GM12878 (cell line): ENCODE results near the gene STARD3. TPM values are rescaled to one million over a fixed set of nuclear protein-coding genes. Genes with fewer than 3 reads are reported as not detected.
A peak's percentile ranks its signal among the peaks of the same experiment; 100 is the strongest.

Experiments used
- ATAC-seq: fragments of 200-7000 bp; cut with Tn5 transposase; 3 replicates; pipeline ENCODE4 v1.9.1; 2020; ENCODE audit warnings: mild to moderate bottlenecking, moderate library complexity
- BruUV-seq: library from RNA; stranded (reverse); fragments of 400-500 nt; replicated peaks from 2 replicates; lab custom pipeline; 2021; lab: Mats Ljungman, UMichigan
- CTCF ChIA-PET: fragments of 300-600 bp; sonication (Branson Sonifier 250); formaldehyde crosslinking; extraction: SDS; loops from one replicate; lab custom pipeline; 2021; ENCODE audit warnings: inconsistent platforms; lab: Yijun Ruan, JAX
- POLR2A ChIA-PET: fragments of 350-600 bp; formaldehyde crosslinking; extraction: SDS; loops from one replicate; lab custom pipeline; 2021; ENCODE audit warnings: inconsistent platforms; lab: Charles Lee
- RAD21 ChIA-PET: fragments of 300-600 bp; sonication (Branson Sonifier 250); formaldehyde crosslinking; loops from one replicate; lab custom pipeline; 2023; ENCODE audit warnings: antibody characterized with exemption; ENCODE audit not compliant: unreplicated experiment; lab: Charles Lee
- SMC1A ChIA-PET: fragments of 300-600 bp; sonication (Branson Sonifier 250); formaldehyde crosslinking; loops from one replicate; lab custom pipeline; 2023; ENCODE audit not compliant: unreplicated experiment, uncharacterized antibody; lab: Charles Lee
- DNase-seq: peaks from one replicate; pipeline ENCODE4 v3.0.0-alpha.2; 2011; ENCODE audit warnings: low read depth, low spot score
- FAIRE-seq: peaks from 3 replicates; lab custom pipeline; 2011; peaks lifted over from hg19 to GRCh38; lab: Jason Lieb, UNC
- H2AFZ ChIP-seq: 2 replicates; pipeline ENCODE4 v1.6.0; 2011; ENCODE audit warnings: low read depth, low read length, control low read depth; ENCODE audit not compliant: control insufficient read depth
- H3K27ac ChIP-seq: 2 replicates; pipeline ENCODE4 v1.5.1; 2011; ENCODE audit warnings: control low read depth; ENCODE audit not compliant: control insufficient read depth, insufficient read depth
- H3K27me3 ChIP-seq, 2 experiments: replicated peaks in 1 of 2; 2 replicates each; pipeline versions ENCODE4 v1.6.0 to v1.6.1; 2011; ENCODE audit warnings: low read length in 1 of 2; ENCODE audit not compliant: control insufficient read depth in 2 of 2, insufficient read depth in 2 of 2
- H3K36me3 ChIP-seq, 2 experiments: 2 replicates each; pipeline ENCODE4 v1.5.1; 2011; ENCODE audit warnings: low read length in 1 of 2; ENCODE audit not compliant: control insufficient read depth in 2 of 2, insufficient read depth in 2 of 2
- H3K4me1 ChIP-seq: 2 replicates; pipeline ENCODE4 v1.6.1; 2011; ENCODE audit warnings: mild to moderate bottlenecking, low read length, moderate library complexity, mixed read lengths; ENCODE audit not compliant: control insufficient read depth, insufficient read depth
- H3K4me2 ChIP-seq: 2 replicates; pipeline ENCODE4 v1.6.0; 2011; ENCODE audit warnings: control low read depth; ENCODE audit not compliant: control insufficient read depth, insufficient read depth
- H3K4me3 ChIP-seq: fragments of 200-600 bp; sonication (generic); 2 replicates; pipeline ENCODE4 v1.5.1; 2016
- H3K79me2 ChIP-seq: 2 replicates; pipeline ENCODE4 v1.6.0; 2011; ENCODE audit warnings: low read length; ENCODE audit not compliant: control insufficient read depth, insufficient read depth
- H3K9ac ChIP-seq: 2 replicates; pipeline ENCODE4 v1.8.0; 2011; ENCODE audit warnings: low read length, control low read depth, mixed read lengths; ENCODE audit not compliant: control insufficient read depth, insufficient read depth
- H3K9me3 ChIP-seq: replicated peaks from 3 replicates; pipeline ENCODE4 v1.5.1; 2011; ENCODE audit warnings: mild to moderate bottlenecking, low read length; ENCODE audit not compliant: control insufficient read depth, insufficient read depth
- H4K20me1 ChIP-seq: 2 replicates; pipeline ENCODE4 v1.6.0; 2011; ENCODE audit not compliant: control insufficient read depth, insufficient read depth
- EZH2 ChIP-seq: IDR thresholded peaks from 2 replicates; pipeline ENCODE4 v1.6.1; 2012; ENCODE audit warnings: low read depth, mild to moderate bottlenecking, control low read depth, inconsistent platforms, low read length, borderline replicate concordance; ENCODE audit not compliant: control insufficient read depth
- HDAC6 ChIP-seq: fragments of 200-600 bp; sonication (generic); IDR thresholded peaks from one replicate; pipeline ENCODE4 v1.8.0; 2017; ENCODE audit warnings: antibody characterized with exemption; ENCODE audit not compliant: unreplicated experiment
- MTA2 ChIP-seq: fragments of 450-650 bp; IDR thresholded peaks from 2 replicates; pipeline ENCODE4 v1.6.1; 2016; ENCODE audit warnings: low read depth, mild to moderate bottlenecking, moderate library complexity
- SUZ12 ChIP-seq: fragments of 200-600 bp; sonication (generic); IDR thresholded peaks from one replicate; pipeline ENCODE4 v1.6.1; 2018; ENCODE audit warnings: antibody characterized with exemption, mild to moderate bottlenecking; ENCODE audit not compliant: unreplicated experiment
- ZNF24 ChIP-seq: fragments of 450-650 bp; IDR thresholded peaks from 2 replicates; pipeline ENCODE4 v1.6.1; 2017; ENCODE audit warnings: antibody characterized with exemption, mild to moderate bottlenecking
- WGBS: methylation state at CpG from one replicate; pipeline ENCODE4 v1.1.6; 2016; ENCODE audit warnings: low lambda C conversion rate; ENCODE audit not compliant: insufficient replicate concordance, insufficient coverage; ENCODE audit errors: missing lambda C conversion rate; 5-methylcytosine and 5-hydroxymethylcytosine counted together
- in situ Hi-C: fragments of 300-500 bp; cut with MboI; formaldehyde crosslinking; loops from 9 replicates; pipeline ENCODE4 v1.14.3; 2018; ENCODE audit warnings: mixed read lengths
- intact Hi-C: fragments of 100-400 bp; cut with micrococcal nuclease; formaldehyde crosslinking; loops from one replicate; pipeline ENCODE4 v1.14.2; 2022; ENCODE audit not compliant: unreplicated experiment
- polyA plus RNA-seq, 11 experiments: library from polyadenylated mRNA; depleted of rRNA in 4 of 11; unstranded in 6 of 11; stranded (reverse) in 5 of 11; fragments of >200 nt; fragmentation: Nextera tagmentation in 4 of 11; fragmentation: Illumina TruSeq in 1 of 11; extraction: Ambion mirVana in 4 of 11; extraction: Trizol in 1 of 11; gene quantifications; 1 replicate in 1 of 11; 2 replicates in 10 of 11; pipeline versions ENCODE4 v1.2.1 to v1.2.3, GENCODE V29; 2011 to 2016; ENCODE audit warnings: inconsistent platforms in 2 of 11, missing spikeins in 2 of 11, low read depth in 1 of 11
- total RNA-seq, 4 experiments: library from RNA; depleted of rRNA in 3 of 4; stranded (reverse); fragments of >200 nt in 3 of 4; fragmentation: Illumina TruSeq in 1 of 4; extraction: Trizol in 1 of 4; gene quantifications; 2 replicates each; pipeline versions ENCODE4 v1.2.1 to v1.2.3, GENCODE V29; 2013 to 2021

Gene STARD3
- total and polyA plus RNA-seq, 10 of the 15 experiments (the other 5 are each of a cell fraction or from before 2014, with no cell fraction given) = 0.08 to 62.7 (median 27.5) TPM

- Histone ChIP-seq H3K79me2 (no peaks in the 10 kb centered on the region), H3K36me3 (no peaks in the 10 kb centered on the region), H3K4me2 (peak overlapping the region; percentile 30; the same call in 1 of the 2 replicates), H3K4me3 (no peak overlapping the region), H4K20me1 (no peaks in the 10 kb centered on the region), H3K9me3 (no peaks in the 10 kb centered on the region), H3K9ac (no peak overlapping the region), H3K27me3 (peaks cover 32 to 41% of the 10 kb centered on the region in 2 experiments), H3K4me1 (peaks cover 6% of the 10 kb centered on the region; the same call in 1 of the 2 replicates), H2AFZ (no peak overlapping the region), H3K27ac (no peak overlapping the region)
- DNase-seq (no peak), ATAC-seq (peak; percentile 50), FAIRE-seq (no peak)
- WGBS = 8% methylated on average over 92 of the region's 102 CpGs
- in situ Hi-C loops (no loop called here), intact Hi-C loops (no loop called here)
- ChIA-PET SMC1A (no interaction called here), POLR2A (no interaction called here), CTCF (no interaction called here), RAD21 (no interaction called here)
- TF ChIP-seq ZNF24 (no peak), SUZ12 (peak; percentile 81), MTA2 (no peak), HDAC6 (peak; percentile 98), EZH2 (0 out of 2 replicates have a peak, but pooled peaks have one; percentile 93)
- BruUV-seq = no TSS peak
Observed at GRCh38 chr17:39605492-39606433, 31.2 kb upstream of the STARD3 start.
